ENCODE data around the gene ITGB5.

- TF ChIP-seq POLR2AphosphoS2 (conservative IDR thresholded peaks at IDR 0.05; ENCODE audit: low read length): no peak
- no peak for TF ChIP-seq CTCF (IDR thresholded peaks at IDR 0.05)
- no peak for TF ChIP-seq ZNF302 (CRISPR knock-in tag; IDR thresholded peaks at IDR 0.05)
- TF ChIP-seq EP300 (IDR thresholded peaks at IDR 0.05): no peak
- no peak for TF ChIP-seq CHD2 (IDR thresholded peaks at IDR 0.05; ENCODE audit: low read length, partially characterized antibody)
- no peak for TF ChIP-seq MAFK (IDR thresholded peaks at IDR 0.05; ENCODE audit: partially characterized antibody)
- no peak for TF ChIP-seq JUN (IDR thresholded peaks at IDR 0.05)
- TF ChIP-seq PHF8 (IDR thresholded peaks at IDR 0.05; ENCODE audit: borderline replicate concordance, low read depth): no peak
- no peak for TF ChIP-seq TP53 (CRISPR knock-in tag; IDR thresholded peaks at IDR 0.05)
- TF ChIP-seq RFX5 (IDR thresholded peaks at IDR 0.05): no peak
- no peak for TF ChIP-seq RAD21 (conservative IDR thresholded peaks at IDR 0.05 in 1 of 2, IDR thresholded peaks at IDR 0.05 in 1 of 2)
- no peak for TF ChIP-seq EHMT2 (IDR thresholded peaks at IDR 0.05; ENCODE audit: low read depth)
- no peak for TF ChIP-seq REST (IDR thresholded peaks at IDR 0.05)
- TF ChIP-seq MAZ (IDR thresholded peaks at IDR 0.05; ENCODE audit: borderline replicate concordance, low read depth, low read length): no peak
These were observed 138.5 kb downstream of the ITGB5 start for GRCh38 chr3:124748560-124749198.
